ENCODE results near the gene ZNF274. TPM values are rescaled to one million over a fixed set of nuclear protein-coding genes. Genes with fewer than 3 reads are reported as not detected.
A peak's percentile ranks its signal among the peaks of the same experiment; 100 is the strongest.

Gene ZNF274
- total and polyA plus RNA-seq, 2 donors (not counting 1 experiment from before 2014, with no cell fraction given): 53.3 to 83.7 TPM

DNA sequence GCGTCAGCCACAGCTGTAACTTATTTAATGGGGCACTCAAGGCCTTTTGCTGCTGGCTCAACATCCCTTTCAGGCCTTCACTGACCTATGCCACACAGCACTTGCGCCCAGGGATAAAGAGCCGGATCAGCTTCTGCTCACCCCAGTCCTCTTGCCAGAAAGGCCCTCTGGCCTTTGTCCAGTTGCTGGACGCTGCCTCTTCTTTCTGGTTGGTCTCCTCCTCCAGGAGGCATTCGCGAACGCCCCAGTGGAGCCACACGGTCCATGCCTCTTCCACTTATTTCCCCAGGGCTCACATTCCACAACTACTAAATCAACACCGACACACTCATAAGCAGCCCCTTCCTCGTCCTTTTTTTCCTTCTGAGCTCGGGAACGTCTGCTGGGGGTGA, 28.6 kb upstream of the ZNF274 start:
- H3K4me1 ChIP-seq (ENCODE audit: control insufficient read depth in 2 of 2, insufficient read depth in 2 of 2, low read length in 2 of 2): peaks cover 17 to 29% of the 10 kb centered on the region in 2 donors
- peak overlapping the region; percentile 87 for H3K27ac Mint-ChIP-seq
- peak overlapping the region; percentile 99 for H3K9ac ChIP-seq (ENCODE audit: low read length)
- peaks cover 34% of the 10 kb centered on the region for H3K79me2 ChIP-seq (ENCODE audit: control insufficient read depth, insufficient read depth, low read length)
- no peak for ATAC-seq (ENCODE audit: low read depth)
- H3K4me3 ChIP-seq (ENCODE audit: control extremely low read depth in 1 of 5, extremely low read depth in 1 of 5, insufficient read depth in 1 of 5, low read depth in 2 of 5, low read length in 4 of 5): peak overlapping the region in 4 of 5 experiments; percentile 87 to 98 (median 92)
- POLR2A ChIA-PET: interaction anchor here (0.7 to 0.8 kb wide), 3 partner anchors 18 to 132 kb away, joined by 3 to 5 read pairs (median 3); partner anchors contain the start of gene ZNF274
- no peaks in the 10 kb centered on the region for H3K9me3 Mint-ChIP-seq (ENCODE audit: insufficient read depth)
- intact Hi-C loops (cut with micrococcal nuclease): loop anchor here (5.0 to 10.0 kb wide), 2 partner anchors 152 to 569 kb away; partner anchors contain the start of genes ZIK1 and ZNF606
- 31% methylated on average over 10 of the region's 12 CpGs for WGBS (ENCODE audit: insufficient coverage)
- CTCF ChIA-PET: interaction anchor here (0.7 to 2.3 kb wide), 9 partner anchors 29 to 688 kb away, joined by 3 to 5 read pairs (median 3); partner anchors contain the start of genes ERVK3-1, ZNF135, ZNF274 and ZNF586
- peak overlapping the region; percentile 82 to 91 for H3K27ac ChIP-seq (ENCODE audit: low read length in 2 of 2)
- H3K27me3 Mint-ChIP-seq: no peaks in the 10 kb centered on the region
- H3K4me3 Mint-ChIP-seq: peak overlapping the region; percentile 88
- H2AFZ ChIP-seq (ENCODE audit: insufficient read depth, low read depth, low read length, poor library complexity, severe bottlenecking): peak overlapping the region; percentile 100
- no peaks in the 10 kb centered on the region for H4K20me1 ChIP-seq (ENCODE audit: control insufficient read depth, insufficient read depth, low read length, poor library complexity, severe bottlenecking)
- TF ChIP-seq, protein P1, sequence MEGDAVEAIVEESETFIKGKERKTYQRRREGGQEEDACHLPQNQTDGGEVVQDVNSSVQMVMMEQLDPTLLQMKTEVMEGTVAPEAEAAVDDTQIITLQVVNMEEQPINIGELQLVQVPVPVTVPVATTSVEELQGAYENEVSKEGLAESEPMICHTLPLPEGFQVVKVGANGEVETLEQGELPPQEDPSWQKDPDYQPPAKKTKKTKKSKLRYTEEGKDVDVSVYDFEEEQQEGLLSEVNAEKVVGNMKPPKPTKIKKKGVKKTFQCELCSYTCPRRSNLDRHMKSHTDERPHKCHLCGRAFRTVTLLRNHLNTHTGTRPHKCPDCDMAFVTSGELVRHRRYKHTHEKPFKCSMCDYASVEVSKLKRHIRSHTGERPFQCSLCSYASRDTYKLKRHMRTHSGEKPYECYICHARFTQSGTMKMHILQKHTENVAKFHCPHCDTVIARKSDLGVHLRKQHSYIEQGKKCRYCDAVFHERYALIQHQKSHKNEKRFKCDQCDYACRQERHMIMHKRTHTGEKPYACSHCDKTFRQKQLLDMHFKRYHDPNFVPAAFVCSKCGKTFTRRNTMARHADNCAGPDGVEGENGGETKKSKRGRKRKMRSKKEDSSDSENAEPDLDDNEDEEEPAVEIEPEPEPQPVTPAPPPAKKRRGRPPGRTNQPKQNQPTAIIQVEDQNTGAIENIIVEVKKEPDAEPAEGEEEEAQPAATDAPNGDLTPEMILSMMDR (IDR thresholded peaks at IDR 0.05): no peak
- no peak for TF ChIP-seq EZH2 (IDR thresholded peaks at IDR 0.05; ENCODE audit: borderline replicate concordance, insufficient read depth, low read depth, low read length, poor library complexity, severe bottlenecking)
- peaks cover 0 to 41% (median 0%) of the 10 kb centered on the region in 3 donors for H3K9me3 ChIP-seq (ENCODE audit: control extremely low read depth in 1 of 3, control insufficient read depth in 2 of 3, insufficient read depth in 1 of 3, low read length in 2 of 3)
- peak overlapping the region; percentile 96 for H3K4me2 ChIP-seq (replicated peaks; ENCODE audit: low read depth, low read length, poor library complexity, severe bottlenecking)
- H3K27me3 ChIP-seq (replicated peaks in 1 of 4; ENCODE audit: control extremely low read depth in 1 of 4, control insufficient read depth in 3 of 4, insufficient read depth in 4 of 4, low read length in 3 of 4): no peaks in the 10 kb centered on the region
- H3K36me3 ChIP-seq (replicated peaks in 1 of 2; ENCODE audit: control extremely low read depth in 1 of 2, control insufficient read depth in 1 of 2, extremely low read depth in 1 of 2, insufficient read depth in 2 of 2, low read length in 1 of 2): no peaks in the 10 kb centered on the region
- peaks cover 17% of the 10 kb centered on the region for H3K4me1 Mint-ChIP-seq
- no peak for DNase-seq

Measured in B cell (primary cell).